HL-60 (cell line): ENCODE results near the gene CALML3.
"Not testable (repeated sequence)": the region's sequence is repeated elsewhere in the genome, so short reads cannot be mapped to it uniquely, and the experiment has no call there.

Experiments
- DNase-seq, 2 experiments: peaks; one replicate each; pipeline ENCODE4 v3.0.0-alpha.2; 2010 to 2020; ENCODE audit warnings: low read depth in 1 of 2, low spot score in 1 of 2
- H3K27ac ChIP-seq: fragments of 250-450 bp; sonication (Bioruptor Pico); replicated peaks from 2 replicates; pipeline ENCODE4 v1.5.1; 2020; ENCODE audit warnings: mild to moderate bottlenecking, moderate library complexity
- H3K27me3 ChIP-seq: fragments of 250-450 bp; sonication (Bioruptor Pico); 2 replicates; pipeline ENCODE4 v1.5.1; 2021; ENCODE audit warnings: mild to moderate bottlenecking, moderate library complexity; ENCODE audit not compliant: insufficient read depth, poor library complexity, severe bottlenecking
- H3K4me3 ChIP-seq: replicated peaks from 2 replicates; pipeline ENCODE4 v1.5.1; 2011; ENCODE audit warnings: mild to moderate bottlenecking, control low read depth, low read length; ENCODE audit not compliant: insufficient read depth
- GABPA ChIP-seq: IDR thresholded peaks from 2 replicates; pipeline ENCODE4 v1.6.1; 2012; ENCODE audit warnings: low read depth
- POLR2AphosphoS5 ChIP-seq: IDR thresholded peaks from 2 replicates; pipeline ENCODE4 v1.6.1; 2012; ENCODE audit warnings: low read depth
- SPI1 ChIP-seq: IDR thresholded peaks from 2 replicates; pipeline ENCODE4 v1.6.1; 2012; ENCODE audit warnings: low read depth, mild to moderate bottlenecking, borderline replicate concordance
- long read RNA-seq: library from polyadenylated mRNA; unstranded; transcript quantifications from one replicate; pipeline ENCODE4 v2.0.0, GENCODE V29; 2020
- TF ChIP-seq, protein P1 (sequence below): IDR thresholded peaks from 2 replicates; pipeline ENCODE4 v1.6.1; 2012; ENCODE audit warnings: low read depth; ENCODE audit not compliant: insufficient replicate concordance
- TF ChIP-seq, protein P2 (sequence below): IDR thresholded peaks from one replicate; pipeline ENCODE4 v1.5.1; 2011; ENCODE audit warnings: low read length, control low read depth, inconsistent platforms; ENCODE audit not compliant: insufficient read depth

Gene CALML3
- long read RNA-seq = 0 reads

DNA sequence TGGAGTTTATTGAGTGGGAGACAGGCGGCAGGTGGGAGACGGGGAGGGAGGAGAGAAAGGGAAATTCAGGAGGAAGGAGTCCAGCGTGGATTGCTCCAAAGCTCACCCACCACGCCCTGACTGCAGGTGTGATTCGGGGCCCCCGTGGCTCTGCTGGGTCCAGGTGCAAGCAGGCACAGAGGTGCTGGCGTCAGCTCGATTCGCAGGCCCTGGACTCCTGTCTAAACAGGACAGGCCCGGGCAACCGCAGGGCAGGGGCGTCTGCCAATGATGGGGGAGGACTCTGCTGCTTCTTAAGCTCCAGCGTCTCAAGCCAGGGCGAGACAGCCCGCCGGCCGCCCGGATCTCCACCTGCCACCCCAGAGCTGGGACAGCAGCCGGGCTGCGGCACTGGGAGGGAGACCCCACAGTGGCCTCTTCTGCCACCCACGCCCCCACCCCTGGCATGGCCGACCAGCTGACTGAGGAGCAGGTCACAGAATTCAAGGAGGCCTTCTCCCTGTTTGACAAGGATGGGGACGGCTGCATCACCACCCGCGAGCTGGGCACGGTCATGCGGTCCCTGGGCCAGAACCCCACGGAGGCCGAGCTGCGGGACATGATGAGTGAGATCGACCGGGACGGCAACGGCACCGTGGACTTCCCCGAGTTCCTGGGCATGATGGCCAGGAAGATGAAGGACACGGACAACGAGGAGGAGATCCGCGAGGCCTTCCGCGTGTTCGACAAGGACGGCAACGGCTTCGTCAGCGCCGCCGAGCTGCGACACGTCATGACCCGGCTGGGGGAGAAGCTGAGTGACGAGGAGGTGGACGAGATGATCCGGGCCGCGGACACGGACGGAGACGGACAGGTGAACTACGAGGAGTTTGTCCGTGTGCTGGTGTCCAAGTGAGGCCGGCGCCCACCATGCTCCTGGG, at the start of gene CALML3:
Gene CALML3, plus strand, starts transcription at position 321 of the 920 bp plus-strand sequence. Its CDS starts 125 bp downstream, at position 446.
- DNase-seq = no peak
- no peaks in the 10 kb centered on the region for H3K27me3 ChIP-seq
- H3K27ac ChIP-seq = no peak within 1 kb of the TSS
- TF ChIP-seq GABPA (no peak), SPI1 (no peak), POLR2AphosphoS5 (no peak)
- TF ChIP-seq, protein P1, sequence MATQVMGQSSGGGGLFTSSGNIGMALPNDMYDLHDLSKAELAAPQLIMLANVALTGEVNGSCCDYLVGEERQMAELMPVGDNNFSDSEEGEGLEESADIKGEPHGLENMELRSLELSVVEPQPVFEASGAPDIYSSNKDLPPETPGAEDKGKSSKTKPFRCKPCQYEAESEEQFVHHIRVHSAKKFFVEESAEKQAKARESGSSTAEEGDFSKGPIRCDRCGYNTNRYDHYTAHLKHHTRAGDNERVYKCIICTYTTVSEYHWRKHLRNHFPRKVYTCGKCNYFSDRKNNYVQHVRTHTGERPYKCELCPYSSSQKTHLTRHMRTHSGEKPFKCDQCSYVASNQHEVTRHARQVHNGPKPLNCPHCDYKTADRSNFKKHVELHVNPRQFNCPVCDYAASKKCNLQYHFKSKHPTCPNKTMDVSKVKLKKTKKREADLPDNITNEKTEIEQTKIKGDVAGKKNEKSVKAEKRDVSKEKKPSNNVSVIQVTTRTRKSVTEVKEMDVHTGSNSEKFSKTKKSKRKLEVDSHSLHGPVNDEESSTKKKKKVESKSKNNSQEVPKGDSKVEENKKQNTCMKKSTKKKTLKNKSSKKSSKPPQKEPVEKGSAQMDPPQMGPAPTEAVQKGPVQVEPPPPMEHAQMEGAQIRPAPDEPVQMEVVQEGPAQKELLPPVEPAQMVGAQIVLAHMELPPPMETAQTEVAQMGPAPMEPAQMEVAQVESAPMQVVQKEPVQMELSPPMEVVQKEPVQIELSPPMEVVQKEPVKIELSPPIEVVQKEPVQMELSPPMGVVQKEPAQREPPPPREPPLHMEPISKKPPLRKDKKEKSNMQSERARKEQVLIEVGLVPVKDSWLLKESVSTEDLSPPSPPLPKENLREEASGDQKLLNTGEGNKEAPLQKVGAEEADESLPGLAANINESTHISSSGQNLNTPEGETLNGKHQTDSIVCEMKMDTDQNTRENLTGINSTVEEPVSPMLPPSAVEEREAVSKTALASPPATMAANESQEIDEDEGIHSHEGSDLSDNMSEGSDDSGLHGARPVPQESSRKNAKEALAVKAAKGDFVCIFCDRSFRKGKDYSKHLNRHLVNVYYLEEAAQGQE = no peak
- TF ChIP-seq, protein P2, sequence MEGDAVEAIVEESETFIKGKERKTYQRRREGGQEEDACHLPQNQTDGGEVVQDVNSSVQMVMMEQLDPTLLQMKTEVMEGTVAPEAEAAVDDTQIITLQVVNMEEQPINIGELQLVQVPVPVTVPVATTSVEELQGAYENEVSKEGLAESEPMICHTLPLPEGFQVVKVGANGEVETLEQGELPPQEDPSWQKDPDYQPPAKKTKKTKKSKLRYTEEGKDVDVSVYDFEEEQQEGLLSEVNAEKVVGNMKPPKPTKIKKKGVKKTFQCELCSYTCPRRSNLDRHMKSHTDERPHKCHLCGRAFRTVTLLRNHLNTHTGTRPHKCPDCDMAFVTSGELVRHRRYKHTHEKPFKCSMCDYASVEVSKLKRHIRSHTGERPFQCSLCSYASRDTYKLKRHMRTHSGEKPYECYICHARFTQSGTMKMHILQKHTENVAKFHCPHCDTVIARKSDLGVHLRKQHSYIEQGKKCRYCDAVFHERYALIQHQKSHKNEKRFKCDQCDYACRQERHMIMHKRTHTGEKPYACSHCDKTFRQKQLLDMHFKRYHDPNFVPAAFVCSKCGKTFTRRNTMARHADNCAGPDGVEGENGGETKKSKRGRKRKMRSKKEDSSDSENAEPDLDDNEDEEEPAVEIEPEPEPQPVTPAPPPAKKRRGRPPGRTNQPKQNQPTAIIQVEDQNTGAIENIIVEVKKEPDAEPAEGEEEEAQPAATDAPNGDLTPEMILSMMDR = no peak
- no peak within 1 kb of the TSS for H3K4me3 ChIP-seq

DNA sequence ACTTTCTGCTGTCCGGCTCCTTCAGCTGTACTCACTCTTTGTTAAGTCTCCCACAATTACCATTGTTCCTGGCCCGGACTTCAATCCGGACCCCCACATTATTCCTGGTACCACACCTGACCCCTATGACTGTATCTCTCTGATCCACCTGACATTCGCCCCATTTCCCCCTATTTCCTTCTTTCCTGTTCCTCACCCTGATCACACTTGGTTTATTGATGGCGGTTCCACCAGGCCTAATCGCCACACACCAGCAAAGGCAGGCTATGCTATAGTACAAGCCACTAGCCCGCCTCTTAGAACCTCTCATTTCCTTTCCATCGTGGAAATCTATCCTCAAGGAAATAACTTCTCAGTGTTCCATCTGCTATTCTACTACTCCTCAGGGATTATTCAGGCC, 49.7 kb upstream of the CALML3 start:
- not testable (repeated sequence) for H3K27me3 ChIP-seq, DNase-seq, H3K4me3 ChIP-seq, H3K27ac ChIP-seq

DNA sequence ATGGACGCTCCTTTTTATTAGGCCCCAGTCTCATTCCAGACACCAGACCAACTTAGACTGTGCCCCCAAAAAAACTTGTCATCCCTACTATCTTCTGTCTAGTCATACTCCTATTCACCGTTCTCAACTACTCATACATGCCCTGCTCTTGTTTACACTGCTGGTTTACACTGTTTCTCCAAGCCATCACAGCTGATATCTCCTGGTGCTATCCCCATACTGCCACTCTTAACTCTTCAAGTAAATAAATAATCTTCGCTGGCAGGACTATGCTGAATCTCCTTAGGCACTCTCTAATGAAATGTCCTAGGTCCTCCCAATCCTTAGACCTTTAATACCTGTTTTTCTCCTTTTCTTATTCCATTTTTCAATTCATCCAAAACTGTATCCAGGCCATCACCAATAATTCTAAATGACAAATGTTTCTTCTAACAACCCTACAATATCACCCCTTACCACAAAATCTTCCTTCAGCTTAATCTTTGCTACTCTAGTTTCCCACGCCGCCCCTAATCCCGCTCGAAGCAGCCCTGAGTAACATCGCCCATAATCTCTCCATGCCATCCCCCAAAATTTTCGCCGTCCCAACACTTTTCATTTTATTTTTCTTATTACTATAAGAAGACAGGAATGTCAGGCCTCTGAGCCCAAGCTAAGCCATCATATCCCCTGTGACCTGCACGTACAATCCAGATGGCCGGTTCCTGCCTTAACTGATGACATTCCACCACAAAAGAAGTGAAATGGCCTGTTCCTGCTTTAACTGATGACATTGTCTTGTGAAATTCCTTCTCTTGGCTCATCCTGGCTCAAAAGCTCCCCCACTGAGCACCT, 48.6 kb upstream of the CALML3 start:
- DNase-seq, H3K4me3 ChIP-seq, H3K27ac ChIP-seq, H3K27me3 ChIP-seq: not testable (repeated sequence)

DNA sequence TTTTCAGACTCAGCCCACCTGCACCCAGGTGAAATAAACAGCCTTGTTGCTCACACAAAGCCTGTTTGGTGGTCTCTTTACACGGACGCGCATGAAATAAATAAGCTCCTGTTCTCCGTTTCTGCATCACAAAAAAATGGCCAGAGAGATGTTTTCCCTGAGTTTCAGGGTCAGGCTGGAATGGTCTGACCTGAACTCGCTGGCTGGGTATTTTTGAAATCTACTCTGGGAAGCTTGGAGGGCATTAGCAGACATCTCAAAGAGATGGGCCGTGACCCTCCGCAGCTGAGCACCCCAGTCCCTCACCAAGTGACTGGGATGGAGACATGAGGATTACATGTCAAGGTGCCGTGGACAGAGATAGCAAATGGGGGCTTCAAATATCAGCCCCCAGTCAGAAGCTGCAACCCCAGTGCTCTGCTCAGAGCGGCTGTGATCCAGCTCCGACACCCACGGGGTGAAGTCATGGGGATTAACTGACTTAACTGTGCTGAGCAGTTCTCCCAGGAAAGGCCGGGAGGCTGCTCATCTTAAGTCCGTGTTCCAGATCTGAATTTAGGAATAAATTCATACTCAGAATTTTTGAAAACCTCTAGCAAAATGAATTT, 47.7 kb upstream of the CALML3 start:
- Histone ChIP-seq H3K27ac (no peak overlapping the region), H3K27me3 (no peaks in the 10 kb centered on the region), H3K4me3 (no peak overlapping the region)
- DNase-seq = no peak
- TF ChIP-seq POLR2AphosphoS5 = no peak
- TF ChIP-seq, protein P2 = no peak
- TF ChIP-seq, protein P1 = no peak
- TF ChIP-seq SPI1 = no peak
- no peak for TF ChIP-seq GABPA
